OCI-LY1 (cell line): Measurements from ENCODE around the gene ARMCX5.

ENCODE experiments used
- H2AFZ ChIP-seq: fragments of 200-600 bp; sonication (generic), shearing (Covaris generic); 2 replicates; pipeline ENCODE4 v1.6.0; 2014; ENCODE audit warnings: antibody characterized with exemption, mild to moderate bottlenecking, low read length
- H3F3A ChIP-seq: fragments of 200-600 bp; sonication (generic), shearing (Covaris generic); 2 replicates; pipeline ENCODE4 v1.6.0; 2014; ENCODE audit warnings: mild to moderate bottlenecking, antibody characterized with exemption, low read length, moderate library complexity; ENCODE audit not compliant: insufficient read depth
- H3K27ac ChIP-seq: fragments of 200-600 bp; sonication (generic); 2 replicates; pipeline ENCODE4 v1.5.1; 2014; ENCODE audit warnings: low read length, mixed run types, mild to moderate bottlenecking, low read depth; ENCODE audit not compliant: poor library complexity, severe bottlenecking
- H3K27me3 ChIP-seq: fragments of 200-600 bp; sonication (generic); 2 replicates; pipeline ENCODE4 v1.6.0; 2014; ENCODE audit warnings: antibody characterized with exemption, mild to moderate bottlenecking, low read length, moderate library complexity; ENCODE audit not compliant: insufficient read depth
- H3K36me3 ChIP-seq: fragments of 200-600 bp; sonication (generic); 2 replicates; pipeline ENCODE4 v1.6.1; 2014; ENCODE audit warnings: mild to moderate bottlenecking, antibody characterized with exemption, low read length, moderate library complexity, mixed read lengths; ENCODE audit not compliant: insufficient read depth
- H3K4me1 ChIP-seq: fragments of 200-600 bp; sonication (generic); 2 replicates; pipeline ENCODE4 v1.5.1; 2014; ENCODE audit warnings: mild to moderate bottlenecking, low read length, moderate library complexity; ENCODE audit not compliant: insufficient read depth, severe bottlenecking
- H3K4me2 ChIP-seq: fragments of 200-600 bp; sonication (generic), shearing (Covaris generic); 2 replicates; pipeline ENCODE4 v1.6.1; 2014; ENCODE audit warnings: low read length
- H3K4me3 ChIP-seq: fragments of 200-600 bp; sonication (generic); 2 replicates; pipeline ENCODE4 v1.5.1; 2014; ENCODE audit warnings: low read length, low read depth, mild to moderate bottlenecking, mixed read lengths; ENCODE audit not compliant: poor library complexity, severe bottlenecking
- H3K79me2 ChIP-seq: fragments of 200-600 bp; shearing (Covaris generic); 2 replicates; pipeline ENCODE4 v1.6.1; 2016; ENCODE audit warnings: mixed run types, low read length, mixed read lengths; ENCODE audit not compliant: insufficient read depth
- H3K9ac ChIP-seq: fragments of 200-600 bp; sonication (generic), shearing (Covaris generic); 2 replicates; pipeline ENCODE4 v1.6.1; 2014; ENCODE audit warnings: mild to moderate bottlenecking, low read length, mixed read lengths
- H3K9me2 ChIP-seq: fragments of 200-600 bp; sonication (generic), shearing (Covaris generic); 2 replicates; pipeline ENCODE4 v1.6.1; 2014; ENCODE audit warnings: low read depth, mild to moderate bottlenecking, low read length, mixed read lengths
- H3K9me3 ChIP-seq: fragments of 200-600 bp; shearing (Covaris generic); 2 replicates; pipeline ENCODE4 v1.6.1; 2014; ENCODE audit warnings: low read length, mixed read lengths
- H4K20me1 ChIP-seq: fragments of 200-600 bp; sonication (generic), shearing (Covaris generic); 2 replicates; pipeline ENCODE4 v1.6.0; 2016; ENCODE audit warnings: mild to moderate bottlenecking, low read length; ENCODE audit not compliant: insufficient read depth
- CTCF ChIP-seq: fragments of 200-600 bp; sonication (generic), shearing (Covaris generic); IDR thresholded peaks from 2 replicates; pipeline ENCODE4 v1.5.1; 2017; ENCODE audit warnings: mild to moderate bottlenecking, antibody characterized with exemption, low read length, moderate library complexity, mixed read lengths
- EZH2 ChIP-seq: fragments of 200-600 bp; sonication (generic), shearing (Covaris generic); IDR thresholded peaks from 2 replicates; pipeline ENCODE4 v1.8.0; 2017; ENCODE audit warnings: borderline replicate concordance, mixed run types, mild to moderate bottlenecking, antibody characterized with exemption, low read length, moderate library complexity, mixed read lengths

ARMCX5 gene

GRCh38 chrX:102604327-102604726 lies 5.0 kb downstream of the ARMCX5 start:
- TF ChIP-seq EZH2 (no peak), CTCF (no peak)
- Histone ChIP-seq H3K4me3 (no peak overlapping the region), H2AFZ (no peak overlapping the region), H3K9ac (no peak overlapping the region), H3K79me2 (no peaks in the 10 kb centered on the region), H3K4me1 (peaks cover 10% of the 10 kb centered on the region), H3K9me2 (no peaks in the 10 kb centered on the region), H3F3A (no peaks in the 10 kb centered on the region), H3K27ac (no peak overlapping the region), H3K4me2 (no peak overlapping the region), H3K36me3 (peaks cover 24% of the 10 kb centered on the region), H3K9me3 (no peaks in the 10 kb centered on the region), H3K27me3 (no peaks in the 10 kb centered on the region), H4K20me1 (no peaks in the 10 kb centered on the region)

GRCh38 chrX:102606115-102606514 lies 6.8 kb downstream of the ARMCX5 start:
- no peaks in the 10 kb centered on the region for H3K9me3 ChIP-seq
- no peaks in the 10 kb centered on the region for H3F3A ChIP-seq
- H4K20me1 ChIP-seq: no peaks in the 10 kb centered on the region
- H3K4me3 ChIP-seq: no peak overlapping the region
- TF ChIP-seq EZH2 (no peak), CTCF (no peak)
- H3K4me2 ChIP-seq: no peak overlapping the region
- no peaks in the 10 kb centered on the region for H3K79me2 ChIP-seq
- H3K9me2 ChIP-seq: no peaks in the 10 kb centered on the region
- H2AFZ ChIP-seq: no peak overlapping the region
- H3K4me1 ChIP-seq: peaks cover under 1% of the 10 kb centered on the region
- H3K9ac ChIP-seq: no peak overlapping the region
- H3K27ac ChIP-seq: no peak overlapping the region
- peaks cover 36% of the 10 kb centered on the region for H3K36me3 ChIP-seq
- H3K27me3 ChIP-seq: no peaks in the 10 kb centered on the region

GRCh38 chrX:102610905-102611304 lies 11.6 kb downstream of the ARMCX5 start:
- Histone ChIP-seq H3K9me3 (no peaks in the 10 kb centered on the region), H4K20me1 (no peaks in the 10 kb centered on the region), H3K27ac (no peak overlapping the region), H3K79me2 (no peaks in the 10 kb centered on the region), H3K9me2 (no peaks in the 10 kb centered on the region), H3K9ac (no peak overlapping the region), H2AFZ (no peak overlapping the region), H3K4me3 (no peak overlapping the region), H3K4me2 (no peak overlapping the region), H3K36me3 (peaks cover 27% of the 10 kb centered on the region), H3K4me1 (no peaks in the 10 kb centered on the region), H3F3A (no peaks in the 10 kb centered on the region), H3K27me3 (no peaks in the 10 kb centered on the region)
- no peak for TF ChIP-seq EZH2
- TF ChIP-seq CTCF: no peak
